GM13976 (cell line): ENCODE measurements around the gene SRXN1.

Source experiments
- DNase-seq: peaks from one replicate; pipeline ENCODE4 v3.0.0; 2012; ENCODE audit warnings: low spot score
- in situ Hi-C: fragments of 300-500 bp; cut with MboI; formaldehyde crosslinking; loops from one replicate; pipeline ENCODE4 v1.12.0; 2022; ENCODE audit warnings: low sequenced_read_pairs, mixed read lengths, inconsistent platforms; ENCODE audit not compliant: unreplicated experiment
- TF ChIP-seq, protein P1 (sequence below): IDR thresholded peaks from 2 replicates; pipeline ENCODE4 v1.5.1; 2012; ENCODE audit warnings: borderline replicate concordance, mild to moderate bottlenecking; ENCODE audit not compliant: insufficient read depth; ENCODE audit errors: extremely low read depth, missing control alignments, control extremely low read depth

Gene SRXN1

GRCh38 chr20:658202-658601 is 5.2 kb upstream of the SRXN1 start:
- no peak for DNase-seq
- in situ Hi-C loops = no loop called here
- TF ChIP-seq, protein P1, sequence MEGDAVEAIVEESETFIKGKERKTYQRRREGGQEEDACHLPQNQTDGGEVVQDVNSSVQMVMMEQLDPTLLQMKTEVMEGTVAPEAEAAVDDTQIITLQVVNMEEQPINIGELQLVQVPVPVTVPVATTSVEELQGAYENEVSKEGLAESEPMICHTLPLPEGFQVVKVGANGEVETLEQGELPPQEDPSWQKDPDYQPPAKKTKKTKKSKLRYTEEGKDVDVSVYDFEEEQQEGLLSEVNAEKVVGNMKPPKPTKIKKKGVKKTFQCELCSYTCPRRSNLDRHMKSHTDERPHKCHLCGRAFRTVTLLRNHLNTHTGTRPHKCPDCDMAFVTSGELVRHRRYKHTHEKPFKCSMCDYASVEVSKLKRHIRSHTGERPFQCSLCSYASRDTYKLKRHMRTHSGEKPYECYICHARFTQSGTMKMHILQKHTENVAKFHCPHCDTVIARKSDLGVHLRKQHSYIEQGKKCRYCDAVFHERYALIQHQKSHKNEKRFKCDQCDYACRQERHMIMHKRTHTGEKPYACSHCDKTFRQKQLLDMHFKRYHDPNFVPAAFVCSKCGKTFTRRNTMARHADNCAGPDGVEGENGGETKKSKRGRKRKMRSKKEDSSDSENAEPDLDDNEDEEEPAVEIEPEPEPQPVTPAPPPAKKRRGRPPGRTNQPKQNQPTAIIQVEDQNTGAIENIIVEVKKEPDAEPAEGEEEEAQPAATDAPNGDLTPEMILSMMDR = no peak

- DNase-seq = no peak
- in situ Hi-C loops = no loop called here
- TF ChIP-seq, protein P1 = no peak
Observed at GRCh38 chr20:655726-656624, 3.0 kb upstream of the SRXN1 start.

DNA sequence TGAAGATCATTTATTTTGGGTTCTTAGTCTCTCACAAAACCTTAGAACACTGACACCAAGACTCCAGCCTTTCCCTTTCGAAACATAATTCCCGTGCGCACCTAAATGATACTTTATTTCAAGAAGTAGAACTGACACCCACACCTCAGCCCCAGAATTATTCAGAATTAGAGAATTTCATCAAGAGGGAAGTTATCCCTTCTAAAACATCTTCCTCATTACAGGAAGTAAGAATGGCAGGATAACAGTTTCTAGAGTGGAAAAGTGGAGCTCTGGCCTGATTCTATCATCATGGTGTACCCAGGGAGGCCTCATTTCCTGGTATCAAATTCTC is 1.4 kb upstream of the SRXN1 start:
- DNase-seq = no peak
- in situ Hi-C loops = no loop called here
- TF ChIP-seq, protein P1 = no peak

DNA sequence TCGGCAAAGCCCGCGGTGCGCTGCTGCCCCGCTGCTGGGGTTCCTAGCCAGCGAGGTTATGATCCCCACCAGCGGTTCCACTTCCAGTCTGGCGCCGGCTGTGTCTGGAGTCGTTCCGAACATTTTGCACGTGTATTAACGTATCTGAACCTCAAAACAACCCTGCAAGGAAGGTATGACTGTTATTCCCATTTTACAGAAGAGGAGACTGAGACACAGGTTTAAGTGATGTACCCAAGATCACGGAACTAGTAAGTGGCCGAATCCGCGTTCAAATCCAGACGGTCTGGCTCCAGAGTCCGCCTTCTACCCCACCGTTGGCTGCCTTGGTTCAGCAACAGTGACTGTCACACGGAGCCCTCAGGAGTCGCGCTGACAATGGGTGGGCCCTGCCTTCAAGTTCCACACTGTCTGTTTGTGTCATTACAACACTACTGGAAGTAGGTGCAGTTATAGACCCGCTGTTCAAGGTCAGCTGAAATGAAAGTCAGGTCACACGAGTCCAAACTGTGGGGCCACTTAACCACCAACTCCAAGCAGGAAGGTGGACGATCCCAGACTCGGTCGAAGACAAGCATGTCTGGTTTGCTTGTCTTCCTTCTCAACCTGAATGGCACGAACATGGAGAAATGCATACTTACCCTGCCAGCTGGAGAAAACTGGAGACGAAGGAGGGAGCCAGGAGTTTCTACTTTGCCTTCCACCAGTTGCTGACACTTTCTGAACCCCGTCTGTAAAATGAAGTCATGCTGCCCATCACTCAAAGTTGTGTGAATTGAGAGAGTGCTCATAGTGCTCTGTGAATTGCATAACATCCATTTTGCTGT is 803 bp upstream of the SRXN1 start:
- DNase-seq = no peak
- TF ChIP-seq, protein P1 = no peak
- in situ Hi-C loops = no loop called here

- TF ChIP-seq, protein P1 = no peak
- DNase-seq = no peak
- in situ Hi-C loops = no loop called here
Observed at GRCh38 chr20:652615-653109, 338 bp downstream of the SRXN1 start.

- DNase-seq = no peak
- in situ Hi-C loops = no loop called here
- TF ChIP-seq, protein P1 = no peak
Observed at GRCh38 chr20:651713-652614, 1.0 kb downstream of the SRXN1 start.
